NB4 (cell line): Measurements from ENCODE around the gene MAGI2.

Experiments
- DNase-seq: peaks from one replicate; pipeline ENCODE4 v3.0.0; 2010; ENCODE audit warnings: low read depth
- H3K4me3 ChIP-seq: one replicate; pipeline ENCODE4 v1.5.1; 2011; ENCODE audit warnings: mild to moderate bottlenecking, low read depth, low read length, moderate library complexity
- MYC ChIP-seq: IDR thresholded peaks from 2 replicates; pipeline ENCODE4 v1.6.1; 2011; ENCODE audit warnings: low read depth, low read length
- POLR2A ChIP-seq: IDR thresholded peaks from 2 replicates; pipeline ENCODE4 v1.6.1; 2011; ENCODE audit warnings: mild to moderate bottlenecking; ENCODE audit not compliant: insufficient read length; ENCODE audit errors: extremely low read depth
- TF ChIP-seq, protein P1 (sequence below): IDR thresholded peaks from 2 replicates; pipeline ENCODE4 v1.6.1; 2011; ENCODE audit warnings: low read depth, low read length
- TF ChIP-seq, protein P2 (sequence below): IDR thresholded peaks from one replicate; pipeline ENCODE4 v1.5.1; 2012; ENCODE audit warnings: low read depth, low read length

Gene MAGI2

DNA sequence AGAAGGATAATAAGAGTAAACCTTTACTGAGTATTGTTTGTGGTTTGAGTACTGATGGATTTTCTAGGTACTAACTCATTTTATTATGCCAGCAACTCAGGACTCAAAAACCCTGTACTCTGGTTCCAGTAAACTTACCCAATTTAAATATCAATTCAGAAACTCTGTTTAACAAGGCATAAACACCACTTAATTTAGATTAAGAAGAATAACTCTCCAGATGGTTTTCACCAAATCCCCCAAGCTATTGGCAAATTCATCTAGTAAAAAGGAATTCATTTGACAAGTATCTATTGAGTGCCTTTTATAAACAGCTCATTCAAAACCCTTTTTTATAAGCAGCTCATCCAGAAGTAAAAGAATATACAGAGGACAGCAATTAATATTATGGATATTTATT is 1082.5 kb downstream of the MAGI2 start:
- DNase-seq, result no peak
- H3K4me3 ChIP-seq, result no peak overlapping the region

DNA sequence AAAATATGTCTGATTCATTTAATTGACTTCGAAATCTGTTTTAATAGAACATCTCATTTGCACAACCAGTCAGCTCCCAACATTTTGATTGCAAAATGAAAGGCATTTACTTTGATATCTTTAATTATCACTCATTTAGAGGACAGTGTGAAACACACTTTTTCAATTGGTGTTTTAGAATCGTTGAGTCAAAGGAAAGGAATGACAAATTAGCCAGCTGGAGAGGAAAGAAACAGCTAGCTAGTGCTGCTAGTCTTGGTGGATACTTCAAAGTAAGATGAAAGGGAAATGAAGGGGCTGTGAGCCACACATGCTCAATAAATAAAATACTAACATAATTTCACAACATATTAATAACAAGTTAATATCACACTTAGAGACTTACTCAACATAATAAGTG is 1084.7 kb downstream of the MAGI2 start:
- no peak overlapping the region for H3K4me3 ChIP-seq
- no peak for TF ChIP-seq POLR2A
- TF ChIP-seq MYC, result no peak
- TF ChIP-seq, protein P1, sequence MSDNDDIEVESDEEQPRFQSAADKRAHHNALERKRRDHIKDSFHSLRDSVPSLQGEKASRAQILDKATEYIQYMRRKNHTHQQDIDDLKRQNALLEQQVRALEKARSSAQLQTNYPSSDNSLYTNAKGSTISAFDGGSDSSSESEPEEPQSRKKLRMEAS, result no peak
- TF ChIP-seq, protein P2, sequence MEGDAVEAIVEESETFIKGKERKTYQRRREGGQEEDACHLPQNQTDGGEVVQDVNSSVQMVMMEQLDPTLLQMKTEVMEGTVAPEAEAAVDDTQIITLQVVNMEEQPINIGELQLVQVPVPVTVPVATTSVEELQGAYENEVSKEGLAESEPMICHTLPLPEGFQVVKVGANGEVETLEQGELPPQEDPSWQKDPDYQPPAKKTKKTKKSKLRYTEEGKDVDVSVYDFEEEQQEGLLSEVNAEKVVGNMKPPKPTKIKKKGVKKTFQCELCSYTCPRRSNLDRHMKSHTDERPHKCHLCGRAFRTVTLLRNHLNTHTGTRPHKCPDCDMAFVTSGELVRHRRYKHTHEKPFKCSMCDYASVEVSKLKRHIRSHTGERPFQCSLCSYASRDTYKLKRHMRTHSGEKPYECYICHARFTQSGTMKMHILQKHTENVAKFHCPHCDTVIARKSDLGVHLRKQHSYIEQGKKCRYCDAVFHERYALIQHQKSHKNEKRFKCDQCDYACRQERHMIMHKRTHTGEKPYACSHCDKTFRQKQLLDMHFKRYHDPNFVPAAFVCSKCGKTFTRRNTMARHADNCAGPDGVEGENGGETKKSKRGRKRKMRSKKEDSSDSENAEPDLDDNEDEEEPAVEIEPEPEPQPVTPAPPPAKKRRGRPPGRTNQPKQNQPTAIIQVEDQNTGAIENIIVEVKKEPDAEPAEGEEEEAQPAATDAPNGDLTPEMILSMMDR, result no peak
- DNase-seq, result no peak

More for the DNA sequence above, 1082.5 kb downstream of the MAGI2 start:
- TF ChIP-seq MYC, result no peak

DNA sequence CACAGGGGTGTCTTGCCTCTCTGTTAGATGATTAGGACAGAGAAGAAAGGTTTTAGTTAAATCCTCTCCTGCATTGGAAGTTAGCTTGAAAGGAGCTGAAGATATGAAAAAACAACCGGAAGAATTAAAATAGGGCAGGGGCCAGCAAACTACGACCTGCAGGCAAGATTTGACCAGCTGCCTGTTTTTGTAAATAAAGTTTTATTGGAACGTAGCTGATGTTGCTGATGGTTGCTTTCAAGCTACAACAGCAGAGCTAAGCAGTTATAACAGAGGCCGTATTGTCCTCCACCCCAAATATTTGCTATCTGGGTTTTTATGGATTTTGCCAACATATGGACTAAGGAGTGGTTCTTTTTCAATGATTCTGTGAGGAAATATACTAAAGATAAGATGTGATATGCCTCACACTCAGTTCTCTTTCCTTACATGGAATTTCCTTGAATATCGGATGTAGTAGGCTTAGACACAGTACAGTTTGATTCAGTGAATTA is 1086.1 kb downstream of the MAGI2 start:
- no peak for DNase-seq
- TF ChIP-seq, protein P1, result no peak
- TF ChIP-seq POLR2A, result no peak
- no peak for TF ChIP-seq MYC
- TF ChIP-seq, protein P2, result no peak
- no peak overlapping the region for H3K4me3 ChIP-seq

DNA sequence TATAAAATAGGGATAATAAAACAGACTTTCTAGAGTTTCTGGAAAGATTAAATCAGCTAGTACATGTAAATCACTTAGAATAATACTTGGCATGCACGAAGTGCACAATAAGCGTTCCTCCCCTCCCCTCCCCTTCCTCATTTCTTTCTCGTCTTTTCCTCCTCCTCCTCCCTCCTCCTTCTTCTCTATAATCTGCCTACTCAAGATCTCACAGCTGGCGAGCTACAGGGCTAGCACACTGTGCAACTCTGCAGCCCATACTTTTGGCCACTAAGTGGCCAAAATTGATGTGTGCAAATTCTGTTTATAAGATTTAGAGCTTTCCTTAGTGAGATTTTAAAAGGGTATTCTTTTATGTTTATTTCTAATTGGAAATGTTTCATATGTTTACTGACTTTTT is 1089.6 kb downstream of the MAGI2 start:
- H3K4me3 ChIP-seq, result no peak overlapping the region
- no peak for DNase-seq
- TF ChIP-seq POLR2A, result no peak
- TF ChIP-seq, protein P2, result no peak
- TF ChIP-seq, protein P1, result no peak
- TF ChIP-seq MYC, result no peak

DNA sequence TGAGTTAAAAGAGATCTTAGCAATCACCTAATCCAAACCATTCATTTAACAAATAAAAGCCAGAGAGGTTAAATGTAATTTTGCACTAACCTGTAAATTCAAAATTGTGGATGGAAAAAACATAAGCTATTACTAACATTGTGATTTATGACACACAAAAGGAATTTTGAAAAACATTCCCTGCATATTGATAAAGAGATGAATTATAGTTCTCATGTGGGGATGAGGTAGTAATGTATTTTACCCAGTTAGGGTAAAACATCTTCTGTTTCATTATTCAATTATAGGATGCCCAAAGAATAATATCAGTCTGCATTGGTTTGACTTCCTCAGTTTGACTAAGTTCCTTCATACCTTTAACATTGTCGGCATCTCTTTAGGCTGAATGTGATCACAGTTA is 1093.6 kb downstream of the MAGI2 start:
- no peak overlapping the region for H3K4me3 ChIP-seq
- no peak for DNase-seq
- TF ChIP-seq, protein P2, result no peak
- no peak for TF ChIP-seq MYC
- TF ChIP-seq, protein P1, result no peak
- no peak for TF ChIP-seq POLR2A

DNA sequence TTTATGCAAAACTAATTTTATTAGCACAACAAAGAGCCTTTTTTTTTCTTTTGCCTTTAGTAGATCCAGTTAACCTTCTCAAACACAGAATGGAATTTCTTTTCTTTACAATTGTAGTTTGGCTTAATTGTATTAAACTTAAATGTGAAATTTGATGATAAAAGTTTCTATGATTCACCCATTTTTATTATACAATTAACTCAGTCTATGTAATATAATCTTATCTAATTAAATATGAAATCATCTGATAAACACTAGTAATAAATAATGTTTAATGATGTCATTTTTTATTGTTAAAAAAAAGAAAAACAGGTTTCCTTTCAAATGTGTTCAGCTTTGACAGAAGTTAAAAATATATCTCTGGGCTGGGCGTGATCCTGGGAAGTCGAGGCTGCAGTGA is 1095.8 kb downstream of the MAGI2 start:
- DNase-seq, result no peak
- H3K4me3 ChIP-seq, result no peak overlapping the region
- TF ChIP-seq, protein P2, result no peak
- TF ChIP-seq, protein P1, result no peak
